Lower leg skin (tissue), 4 donors: ENCODE data around the gene GPI. TPM values are rescaled to one million over a fixed set of nuclear protein-coding genes. Genes with fewer than 3 reads are reported as not detected.
"Not testable (repeated sequence)": the region's sequence is repeated elsewhere in the genome, so short reads cannot be mapped to it uniquely, and the experiment has no call there.

Experiments
- DNase-seq, 2 donors: peaks; one replicate each; pipeline ENCODE4 v3.0.0-alpha.2; 2019; ENCODE audit warnings: low spot score in 2 of 2
- H3K4me3 ChIP-seq: fragments of 200-600 bp; sonication (generic); 2 replicates; pipeline ENCODE4 v1.5.1; 2017; ENCODE audit warnings: mild to moderate bottlenecking, low read depth; ENCODE audit not compliant: poor library complexity, severe bottlenecking
- POLR2A ChIP-seq, 2 donors: fragments of 450-650 bp; IDR thresholded peaks; one replicate each; pipeline ENCODE4 v1.6.1; 2016 to 2017; ENCODE audit warnings: antibody characterized with exemption in 2 of 2, mild to moderate bottlenecking in 1 of 2, moderate library complexity in 1 of 2
- WGBS, 2 donors: methylation state at CpG; one replicate each; pipeline ENCODE4 v1.1.5; 2018; 5-methylcytosine and 5-hydroxymethylcytosine counted together
- intact Hi-C: fragments of 100-400 bp; cut with DNase I; formaldehyde crosslinking; loops from one replicate; pipeline ENCODE4 v1.15.0; 2023; ENCODE audit warnings: low total_unique reads
- total RNA-seq, 4 donors: library from RNA; depleted of rRNA; stranded (reverse); fragments of >200 nt; gene quantifications; one replicate each; pipeline ENCODE4 v1.1.0, GENCODE V29; 2016
- TF ChIP-seq, protein P1 (sequence below), 3 donors: fragments of 450-650 bp; IDR thresholded peaks; one replicate each; pipeline ENCODE4 v1.5.1; 2016; ENCODE audit warnings: antibody characterized with exemption in 3 of 3, mild to moderate bottlenecking in 3 of 3, moderate library complexity in 2 of 3

The GPI gene
- total RNA-seq, 4 donors from 2014 or later, result 117 to 195 (median 124) TPM

DNA sequence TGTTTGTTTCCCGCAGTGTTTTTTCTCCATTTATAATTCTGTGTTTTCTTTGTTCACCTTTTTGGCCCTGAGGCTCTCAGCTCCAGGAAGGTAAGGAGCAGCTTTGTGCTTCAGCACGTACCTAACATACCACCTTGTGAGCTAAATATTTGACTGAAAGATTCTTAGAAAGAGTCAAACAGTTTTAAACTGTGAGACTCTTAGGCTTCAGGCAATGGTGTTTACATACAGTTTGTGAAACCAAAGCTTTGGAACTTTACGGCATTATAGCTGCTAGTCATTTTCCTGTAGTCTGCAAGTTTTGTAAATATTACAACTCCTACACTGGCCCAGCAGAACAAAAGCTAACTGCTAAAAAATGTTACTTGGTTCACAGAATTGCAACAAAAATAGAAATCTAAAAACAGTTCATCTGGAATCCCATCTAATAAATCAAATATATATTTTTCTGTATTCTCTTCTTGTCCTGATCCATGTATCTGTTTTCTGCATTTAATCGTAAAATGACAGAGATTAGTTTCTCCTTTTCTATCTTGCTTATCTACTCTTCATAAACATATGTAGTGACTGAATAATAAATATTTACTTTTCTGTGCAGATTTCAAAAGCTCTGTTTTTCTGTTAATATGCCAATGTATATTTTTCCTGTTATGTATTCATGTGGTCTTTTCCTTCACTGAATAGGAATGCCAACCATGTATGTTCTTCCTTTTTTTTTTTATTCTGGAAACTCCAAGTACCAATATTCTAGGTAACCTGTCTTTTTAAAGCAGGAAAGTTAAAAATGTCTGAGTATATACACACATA, 38.8 kb upstream of the GPI start:
- 79 to 82% methylated on average over 4 of the region's 4 CpGs for WGBS, 2 donors
- no peak overlapping the region for H3K4me3 ChIP-seq
- TF ChIP-seq, protein P1, sequence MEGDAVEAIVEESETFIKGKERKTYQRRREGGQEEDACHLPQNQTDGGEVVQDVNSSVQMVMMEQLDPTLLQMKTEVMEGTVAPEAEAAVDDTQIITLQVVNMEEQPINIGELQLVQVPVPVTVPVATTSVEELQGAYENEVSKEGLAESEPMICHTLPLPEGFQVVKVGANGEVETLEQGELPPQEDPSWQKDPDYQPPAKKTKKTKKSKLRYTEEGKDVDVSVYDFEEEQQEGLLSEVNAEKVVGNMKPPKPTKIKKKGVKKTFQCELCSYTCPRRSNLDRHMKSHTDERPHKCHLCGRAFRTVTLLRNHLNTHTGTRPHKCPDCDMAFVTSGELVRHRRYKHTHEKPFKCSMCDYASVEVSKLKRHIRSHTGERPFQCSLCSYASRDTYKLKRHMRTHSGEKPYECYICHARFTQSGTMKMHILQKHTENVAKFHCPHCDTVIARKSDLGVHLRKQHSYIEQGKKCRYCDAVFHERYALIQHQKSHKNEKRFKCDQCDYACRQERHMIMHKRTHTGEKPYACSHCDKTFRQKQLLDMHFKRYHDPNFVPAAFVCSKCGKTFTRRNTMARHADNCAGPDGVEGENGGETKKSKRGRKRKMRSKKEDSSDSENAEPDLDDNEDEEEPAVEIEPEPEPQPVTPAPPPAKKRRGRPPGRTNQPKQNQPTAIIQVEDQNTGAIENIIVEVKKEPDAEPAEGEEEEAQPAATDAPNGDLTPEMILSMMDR (IDR thresholded peaks at IDR 0.05), result no peak
- intact Hi-C loops, result no loop called here
- DNase-seq, result no peak

DNA sequence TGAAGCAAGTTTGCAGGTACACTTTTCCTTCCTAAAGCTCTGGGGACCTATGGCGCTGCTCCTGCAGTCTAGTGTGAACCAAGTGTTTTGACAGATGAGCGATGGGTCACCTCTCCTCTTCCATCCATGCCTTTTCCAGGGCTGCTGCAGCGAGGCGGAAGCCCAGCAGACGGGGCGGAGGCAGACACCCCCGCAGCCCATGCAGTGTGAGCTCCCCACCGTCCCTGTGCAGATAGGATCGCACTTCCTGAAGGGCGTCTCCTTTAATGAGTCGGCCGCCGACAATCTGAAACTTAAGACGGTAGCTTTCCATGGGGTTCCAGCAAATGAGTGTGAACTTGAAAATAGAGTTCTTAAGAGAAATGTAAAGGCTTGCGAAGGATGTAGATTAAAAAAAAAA, 37.1 kb upstream of the GPI start:
- TF ChIP-seq, protein P1 (IDR thresholded peaks at IDR 0.05), result no peak
- no peak for TF ChIP-seq POLR2A (IDR thresholded peaks at IDR 0.05)
- intact Hi-C loops, result no loop called here
- WGBS, 2 donors, result 75 to 93% methylated on average over 15 of the region's 15 CpGs
- H3K4me3 ChIP-seq, result no peak overlapping the region
- DNase-seq, result peak in 1 of 2 donors; percentile 62

DNA sequence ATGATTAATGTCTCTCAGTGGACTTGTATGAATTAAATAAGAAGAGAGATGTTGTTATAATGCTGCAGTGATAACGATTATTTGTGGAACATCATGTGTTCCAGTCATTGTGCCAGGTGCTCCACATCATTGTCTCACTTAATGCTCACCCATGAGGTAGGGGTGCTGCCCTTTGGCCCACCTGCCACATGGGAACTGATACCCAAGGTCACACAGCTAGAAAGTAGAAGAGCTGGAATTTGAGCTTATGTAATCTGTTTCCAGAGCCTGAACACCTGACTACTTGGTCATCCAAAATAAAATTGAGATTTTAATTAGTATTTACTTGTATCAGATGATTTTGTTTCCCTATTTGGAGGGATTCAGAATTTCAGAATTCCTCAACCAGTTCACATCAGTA, 36.0 kb upstream of the GPI start:
- no peak for DNase-seq
- intact Hi-C loops, result no loop called here
- no peak for TF ChIP-seq POLR2A (IDR thresholded peaks at IDR 0.05)
- TF ChIP-seq, protein P1 (IDR thresholded peaks at IDR 0.05), result no peak
- 76 to 79% methylated on average over 1 of the region's 1 CpG for WGBS, 2 donors
- H3K4me3 ChIP-seq, result no peak overlapping the region

DNA sequence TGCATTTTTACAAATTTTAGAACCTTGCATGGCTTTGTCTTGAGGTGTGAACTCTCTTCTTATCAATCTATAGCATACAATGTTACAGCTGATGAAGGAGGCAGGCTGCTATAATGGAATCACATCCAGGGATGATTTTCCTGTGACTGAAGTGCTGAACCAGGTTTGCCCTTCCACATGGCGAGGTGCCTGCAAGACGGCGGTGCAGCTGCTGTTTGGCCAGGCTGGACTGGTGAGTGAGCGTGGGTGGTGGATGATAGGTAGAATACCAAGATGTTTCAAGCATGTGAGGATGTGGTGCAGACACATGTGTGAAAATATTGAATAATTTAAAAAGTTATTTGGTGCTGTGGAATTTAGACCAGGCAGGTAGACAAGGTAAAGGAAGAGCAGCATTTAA, 34.9 kb upstream of the GPI start:
- peak in 1 of 2 donors; percentile 70 for DNase-seq
- WGBS, 2 donors, result 94% methylated on average over 4 of the region's 4 CpGs
- H3K4me3 ChIP-seq, result no peak overlapping the region
- TF ChIP-seq POLR2A (IDR thresholded peaks at IDR 0.05), result no peak
- TF ChIP-seq, protein P1 (IDR thresholded peaks at IDR 0.05), result no peak
- intact Hi-C loops, result loop anchor here (1.0 to 10.0 kb wide), 2 partner anchors 37 to 95 kb away; no protein-coding TSS in a partner anchor

DNA sequence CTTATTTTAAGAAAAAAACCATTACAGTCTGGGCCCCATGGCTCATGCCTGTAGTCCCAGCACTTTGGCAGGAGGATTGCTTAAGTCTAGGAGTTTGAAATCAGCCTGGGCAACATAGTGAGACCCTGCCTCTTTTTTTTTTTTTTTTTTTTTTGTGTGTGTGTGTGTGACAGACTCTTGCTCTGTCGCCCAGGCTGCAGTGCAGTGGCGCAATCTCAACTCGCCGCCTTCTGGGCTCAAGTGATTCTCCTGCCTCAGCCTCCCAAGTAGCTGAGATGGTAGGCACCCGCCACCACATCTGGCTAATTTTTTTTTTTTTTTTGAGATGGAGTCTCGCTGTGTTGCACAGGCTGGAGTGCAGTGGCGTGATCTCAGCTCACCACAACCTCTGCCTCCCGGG, 34.4 kb upstream of the GPI start:
- DNase-seq, result peak in 1 of 2 donors; percentile 57
- 97 to 98% methylated on average over 8 of the region's 8 CpGs for WGBS, 2 donors
- intact Hi-C loops, result loop anchor here (1.0 to 10.0 kb wide), 2 partner anchors 37 to 96 kb away; no protein-coding TSS in a partner anchor

DNA sequence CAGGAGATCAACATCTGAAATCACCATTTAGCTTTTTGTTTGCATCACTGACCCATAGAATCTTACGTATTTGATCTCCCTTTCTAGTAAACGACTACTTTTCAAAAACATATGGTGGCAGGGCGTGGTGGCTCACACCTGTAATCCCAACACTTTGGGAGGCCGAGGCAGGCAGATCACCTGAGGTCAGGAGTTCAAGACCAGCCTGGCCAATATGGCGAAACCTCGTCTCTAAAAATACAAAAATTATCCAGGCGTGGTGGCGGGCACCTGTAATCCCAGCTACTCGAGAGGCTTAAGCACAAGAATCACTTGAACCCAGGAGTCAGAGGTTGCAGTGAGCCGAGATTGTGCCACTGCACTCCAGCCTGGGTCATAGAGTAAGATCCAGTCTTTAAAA, 33.4 kb upstream of the GPI start:
- 94 to 97% methylated on average over 10 of the region's 10 CpGs for WGBS, 2 donors
- DNase-seq, result peak in 1 of 2 donors; percentile 69
- not testable (repeated sequence) for H3K4me3 ChIP-seq
- intact Hi-C loops, result loop anchor here (10.0 kb wide), 1 partner anchor 97 kb away; no protein-coding TSS in a partner anchor

More for the DNA sequence above, 34.4 kb upstream of the GPI start:
- H3K4me3 ChIP-seq, result not testable (repeated sequence)
